ENCODE measurements around the gene C4orf36.

Gene C4orf36

GRCh38 chr4:86857341-86858052 lies 34.7 kb downstream of the C4orf36 start:
- DNase-seq (ENCODE audit: low read depth, low spot score) = no peak

GRCh38 chr4:86856896-86857295 lies 35.3 kb downstream of the C4orf36 start:
- DNase-seq (ENCODE audit: low read depth, low spot score) = no peak

- no peak for DNase-seq (ENCODE audit: low read depth, low spot score)
Measured at GRCh38 chr4:86855572-86855971, 36.6 kb downstream of the C4orf36 start.

- DNase-seq (ENCODE audit: low read depth, low spot score) = no peak
Measured at GRCh38 chr4:86853209-86853608, 39.0 kb downstream of the C4orf36 start.

GRCh38 chr4:86848732-86849619 lies 43.2 kb downstream of the C4orf36 start, which contains the start of gene SLC10A6:
SLC10A6 (minus strand) TSS chr4:86849384; CDS start chr4:86849115, 269 bp downstream.
- no peak for DNase-seq (ENCODE audit: low read depth, low spot score)

GRCh38 chr4:86848136-86848535 lies 44.1 kb downstream of the C4orf36 start:
- no peak for DNase-seq (ENCODE audit: low read depth, low spot score)

- DNase-seq (ENCODE audit: low read depth, low spot score) = no peak
Measured at GRCh38 chr4:86847571-86847970, 44.7 kb downstream of the C4orf36 start.

- DNase-seq (ENCODE audit: low read depth, low spot score) = no peak
Measured at GRCh38 chr4:86846921-86847320, 45.3 kb downstream of the C4orf36 start.

- DNase-seq (ENCODE audit: low read depth, low spot score) = no peak
Measured at GRCh38 chr4:86845593-86845992, 46.6 kb downstream of the C4orf36 start.

GRCh38 chr4:86841309-86841708 lies 50.9 kb downstream of the C4orf36 start:
- no peak for DNase-seq (ENCODE audit: low read depth, low spot score)

- DNase-seq (ENCODE audit: low read depth, low spot score) = no peak
Measured at GRCh38 chr4:86840858-86841257, 51.4 kb downstream of the C4orf36 start.

GRCh38 chr4:86837691-86838503 lies 54.3 kb downstream of the C4orf36 start:
- DNase-seq (ENCODE audit: low read depth, low spot score) = no peak

- no peak for DNase-seq (ENCODE audit: low read depth, low spot score)
Measured at GRCh38 chr4:86835677-86836076, 56.5 kb downstream of the C4orf36 start.

GRCh38 chr4:86834901-86835300 lies 57.3 kb downstream of the C4orf36 start:
- DNase-seq (ENCODE audit: low read depth, low spot score) = no peak

- no peak for DNase-seq (ENCODE audit: low read depth, low spot score)
Measured at GRCh38 chr4:86833615-86834014, 58.6 kb downstream of the C4orf36 start.

GRCh38 chr4:86831262-86832130 lies 60.7 kb downstream of the C4orf36 start:
- no peak for DNase-seq (ENCODE audit: low read depth, low spot score)
